Neural cell (in vitro differentiated cells): ENCODE results near the gene FRRS1L.

Experiments
- EP300 ChIP-seq: fragments of 450-650 bp; conservative IDR thresholded peaks from 2 replicates; pipeline ENCODE4 v1.6.1; 2014; ENCODE audit warnings: antibody characterized with exemption, mild to moderate bottlenecking, moderate library complexity; ENCODE audit not compliant: poor library complexity, severe bottlenecking
- EZH2 ChIP-seq: fragments of 200-600, 300-800 bp; shearing (Covaris generic), sonication (generic); IDR thresholded peaks from 2 replicates; pipeline ENCODE4 v1.6.1; 2014; ENCODE audit warnings: antibody characterized with exemption, low read length, borderline replicate concordance, mild to moderate bottlenecking; ENCODE audit not compliant: insufficient read depth, poor library complexity, severe bottlenecking
- MXI1 ChIP-seq: fragments of 450-650 bp; conservative IDR thresholded peaks from 2 replicates; pipeline ENCODE4 v1.6.1; 2014; ENCODE audit warnings: antibody characterized with exemption, mild to moderate bottlenecking; ENCODE audit not compliant: poor library complexity, severe bottlenecking
- RAD21 ChIP-seq: fragments of 450-650 bp; conservative IDR thresholded peaks from 2 replicates; pipeline ENCODE4 v1.6.1; 2014; ENCODE audit warnings: antibody characterized with exemption, mild to moderate bottlenecking, moderate library complexity
- TAF1 ChIP-seq: IDR thresholded peaks from 2 replicates; pipeline ENCODE4 v1.6.1; 2012; ENCODE audit warnings: low read depth
- TF ChIP-seq, protein P1 (sequence below): fragments of 450-650 bp; IDR thresholded peaks from 2 replicates; pipeline ENCODE4 v1.5.1; 2014; ENCODE audit warnings: antibody characterized with exemption, mild to moderate bottlenecking, moderate library complexity; ENCODE audit not compliant: poor library complexity, severe bottlenecking
- TF ChIP-seq, protein P2 (sequence below): IDR thresholded peaks from 2 replicates; pipeline ENCODE4 v1.6.1; 2012; ENCODE audit warnings: borderline replicate concordance

DNA sequence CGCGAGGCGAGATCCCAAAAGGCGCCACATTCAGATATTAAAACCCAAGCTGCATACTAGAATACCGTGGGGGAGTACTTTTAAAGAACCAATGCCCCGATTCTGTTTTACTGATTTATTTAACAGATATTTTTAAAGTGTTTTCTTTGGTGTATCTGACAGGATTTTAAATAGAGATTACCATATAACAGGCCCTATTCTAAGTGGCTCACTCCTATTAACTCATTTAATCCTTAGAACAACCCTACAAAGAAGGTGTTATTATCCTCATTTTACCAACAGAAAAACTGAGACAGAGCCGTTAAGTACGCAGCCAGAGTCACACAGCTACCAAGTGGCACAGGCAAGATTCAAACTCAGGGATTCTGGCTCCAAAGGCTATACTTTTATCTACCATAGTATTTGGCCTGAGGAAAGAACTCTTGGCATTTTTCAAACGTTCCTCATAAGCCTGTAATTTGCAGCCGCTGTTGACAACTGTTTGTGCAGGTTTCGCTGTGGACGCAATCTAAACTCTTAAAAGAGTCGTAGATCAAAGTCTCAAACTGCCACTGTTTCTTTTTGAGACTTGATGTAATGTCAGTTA is 46.8 kb downstream of the FRRS1L start:
- TF ChIP-seq, protein P1, sequence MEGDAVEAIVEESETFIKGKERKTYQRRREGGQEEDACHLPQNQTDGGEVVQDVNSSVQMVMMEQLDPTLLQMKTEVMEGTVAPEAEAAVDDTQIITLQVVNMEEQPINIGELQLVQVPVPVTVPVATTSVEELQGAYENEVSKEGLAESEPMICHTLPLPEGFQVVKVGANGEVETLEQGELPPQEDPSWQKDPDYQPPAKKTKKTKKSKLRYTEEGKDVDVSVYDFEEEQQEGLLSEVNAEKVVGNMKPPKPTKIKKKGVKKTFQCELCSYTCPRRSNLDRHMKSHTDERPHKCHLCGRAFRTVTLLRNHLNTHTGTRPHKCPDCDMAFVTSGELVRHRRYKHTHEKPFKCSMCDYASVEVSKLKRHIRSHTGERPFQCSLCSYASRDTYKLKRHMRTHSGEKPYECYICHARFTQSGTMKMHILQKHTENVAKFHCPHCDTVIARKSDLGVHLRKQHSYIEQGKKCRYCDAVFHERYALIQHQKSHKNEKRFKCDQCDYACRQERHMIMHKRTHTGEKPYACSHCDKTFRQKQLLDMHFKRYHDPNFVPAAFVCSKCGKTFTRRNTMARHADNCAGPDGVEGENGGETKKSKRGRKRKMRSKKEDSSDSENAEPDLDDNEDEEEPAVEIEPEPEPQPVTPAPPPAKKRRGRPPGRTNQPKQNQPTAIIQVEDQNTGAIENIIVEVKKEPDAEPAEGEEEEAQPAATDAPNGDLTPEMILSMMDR, result no peak
- TF ChIP-seq EP300 (no peak), EZH2 (no peak), RAD21 (no peak), TAF1 (no peak), MXI1 (peak; percentile 84)
- TF ChIP-seq, protein P2, sequence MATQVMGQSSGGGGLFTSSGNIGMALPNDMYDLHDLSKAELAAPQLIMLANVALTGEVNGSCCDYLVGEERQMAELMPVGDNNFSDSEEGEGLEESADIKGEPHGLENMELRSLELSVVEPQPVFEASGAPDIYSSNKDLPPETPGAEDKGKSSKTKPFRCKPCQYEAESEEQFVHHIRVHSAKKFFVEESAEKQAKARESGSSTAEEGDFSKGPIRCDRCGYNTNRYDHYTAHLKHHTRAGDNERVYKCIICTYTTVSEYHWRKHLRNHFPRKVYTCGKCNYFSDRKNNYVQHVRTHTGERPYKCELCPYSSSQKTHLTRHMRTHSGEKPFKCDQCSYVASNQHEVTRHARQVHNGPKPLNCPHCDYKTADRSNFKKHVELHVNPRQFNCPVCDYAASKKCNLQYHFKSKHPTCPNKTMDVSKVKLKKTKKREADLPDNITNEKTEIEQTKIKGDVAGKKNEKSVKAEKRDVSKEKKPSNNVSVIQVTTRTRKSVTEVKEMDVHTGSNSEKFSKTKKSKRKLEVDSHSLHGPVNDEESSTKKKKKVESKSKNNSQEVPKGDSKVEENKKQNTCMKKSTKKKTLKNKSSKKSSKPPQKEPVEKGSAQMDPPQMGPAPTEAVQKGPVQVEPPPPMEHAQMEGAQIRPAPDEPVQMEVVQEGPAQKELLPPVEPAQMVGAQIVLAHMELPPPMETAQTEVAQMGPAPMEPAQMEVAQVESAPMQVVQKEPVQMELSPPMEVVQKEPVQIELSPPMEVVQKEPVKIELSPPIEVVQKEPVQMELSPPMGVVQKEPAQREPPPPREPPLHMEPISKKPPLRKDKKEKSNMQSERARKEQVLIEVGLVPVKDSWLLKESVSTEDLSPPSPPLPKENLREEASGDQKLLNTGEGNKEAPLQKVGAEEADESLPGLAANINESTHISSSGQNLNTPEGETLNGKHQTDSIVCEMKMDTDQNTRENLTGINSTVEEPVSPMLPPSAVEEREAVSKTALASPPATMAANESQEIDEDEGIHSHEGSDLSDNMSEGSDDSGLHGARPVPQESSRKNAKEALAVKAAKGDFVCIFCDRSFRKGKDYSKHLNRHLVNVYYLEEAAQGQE, result no peak
